ENCODE data around the gene CELSR1. TPM values are rescaled to one million over a fixed set of nuclear protein-coding genes. Genes with fewer than 3 reads are reported as not detected.

Gene CELSR1
- total RNA-seq, 4 donors from 2014 or later: 31.7 to 72.7 (median 54.1) TPM

DNA sequence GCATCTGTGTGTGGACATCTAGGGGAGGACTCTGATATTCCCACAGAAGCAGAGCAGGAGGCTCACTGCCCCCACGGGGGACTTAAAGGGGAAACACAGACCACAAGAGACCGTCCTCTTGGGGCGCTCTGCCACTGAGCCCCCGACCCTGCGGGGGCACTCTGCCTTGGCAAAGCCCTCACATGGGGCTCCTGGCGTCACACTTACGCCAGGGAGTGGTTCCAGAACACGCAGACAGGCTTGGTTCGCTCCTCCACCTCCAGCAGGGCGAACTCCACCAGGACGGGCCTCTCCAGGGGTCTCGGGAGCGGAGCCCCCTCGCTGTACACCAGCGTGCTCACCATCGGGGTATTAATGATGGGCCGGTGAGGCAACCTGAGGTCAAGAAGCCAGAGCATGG, 156.8 kb downstream of the CELSR1 start:
- intact Hi-C loops (cut with DNase I; ENCODE audit: low total_unique reads): no loop called here
- no peak overlapping the region for H3K4me3 ChIP-seq (ENCODE audit: low read depth, poor library complexity, severe bottlenecking)
- no peak for DNase-seq (ENCODE audit: low spot score in 2 of 2)
- TF ChIP-seq CTCF (IDR thresholded peaks at IDR 0.05) (no peak), POLR2A (IDR thresholded peaks at IDR 0.05) (no peak)
- 87 to 95% methylated on average over 11 to 17 of the region's 17 CpGs for WGBS, 2 donors

DNA sequence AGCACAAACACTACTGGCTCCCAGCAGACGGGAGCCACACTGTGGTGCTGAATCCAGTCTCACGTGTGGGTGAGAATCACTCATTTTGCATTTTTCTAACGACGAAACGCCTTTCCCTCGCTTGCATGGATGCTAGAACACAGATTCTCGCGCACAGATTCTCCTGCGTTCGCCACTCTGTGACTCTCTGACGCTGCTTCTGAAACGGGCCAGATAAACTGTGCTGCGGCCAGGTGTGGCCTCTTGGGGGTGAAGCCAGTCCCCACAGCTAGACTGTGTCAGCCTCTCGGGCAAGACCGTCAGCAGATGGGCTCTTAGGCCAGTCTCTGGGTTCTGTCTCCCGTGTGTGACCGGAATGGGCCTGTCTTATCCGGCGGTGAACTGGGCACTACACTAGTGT, 157.4 kb downstream of the CELSR1 start:
- TF ChIP-seq CTCF (IDR thresholded peaks at IDR 0.05): no peak
- TF ChIP-seq POLR2A (IDR thresholded peaks at IDR 0.05): no peak
- no peak overlapping the region for H3K4me3 ChIP-seq (ENCODE audit: low read depth, poor library complexity, severe bottlenecking)
- DNase-seq (ENCODE audit: low spot score in 2 of 2): no peak
- 89 to 91% methylated on average over 17 to 19 of the region's 19 CpGs for WGBS, 2 donors
- intact Hi-C loops (cut with DNase I; ENCODE audit: low total_unique reads): no loop called here

GRCh38 chr22:46379066-46379930, 158.1 kb downstream of the CELSR1 start:
- no peak overlapping the region for H3K4me3 ChIP-seq (ENCODE audit: low read depth, poor library complexity, severe bottlenecking)
- DNase-seq (ENCODE audit: low spot score in 2 of 2): no peak
- WGBS, 2 donors: 80 to 86% methylated on average over 29 of the region's 29 CpGs
- intact Hi-C loops (cut with DNase I; ENCODE audit: low total_unique reads): no loop called here
- TF ChIP-seq POLR2A (IDR thresholded peaks at IDR 0.05) (no peak), CTCF (IDR thresholded peaks at IDR 0.05) (no peak)

DNA sequence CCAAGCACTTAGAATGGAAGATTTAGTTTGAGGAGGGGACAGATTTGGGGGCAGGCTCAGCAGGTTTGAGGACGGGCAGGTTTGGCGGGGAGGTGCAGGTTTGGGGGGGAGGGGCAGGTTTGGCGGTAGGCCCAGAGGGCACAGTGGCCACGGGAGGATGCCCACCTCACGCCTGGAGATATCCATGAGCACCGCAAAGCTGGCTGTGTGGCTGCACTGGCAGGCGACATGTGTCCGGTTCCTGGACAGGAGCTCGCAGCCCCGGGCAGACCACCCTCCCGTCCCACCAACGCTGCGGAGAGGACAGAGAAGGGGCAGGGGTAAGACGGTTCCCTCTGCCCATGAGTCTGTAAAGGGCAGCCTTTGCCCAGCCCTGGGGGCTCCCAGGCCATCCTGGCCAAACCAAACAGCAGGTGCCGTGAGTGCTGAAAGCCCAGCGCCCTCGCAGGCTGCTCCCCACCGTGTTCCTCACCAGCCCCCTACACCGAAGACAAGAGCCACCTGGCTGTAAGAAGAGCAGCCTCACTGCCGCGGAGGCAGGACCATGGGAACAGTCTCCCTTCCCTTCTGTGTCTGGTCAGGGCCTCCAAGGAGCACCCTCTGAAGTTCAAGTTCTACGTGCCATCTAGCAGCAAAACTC, 158.9 kb downstream of the CELSR1 start:
- intact Hi-C loops (cut with DNase I; ENCODE audit: low total_unique reads): no loop called here
- DNase-seq (ENCODE audit: low spot score in 2 of 2): no peak
- H3K4me3 ChIP-seq (ENCODE audit: low read depth, poor library complexity, severe bottlenecking): no peak overlapping the region
- no peak for TF ChIP-seq CTCF (IDR thresholded peaks at IDR 0.05)
- TF ChIP-seq POLR2A (IDR thresholded peaks at IDR 0.05): no peak
- WGBS, 2 donors: 80 to 86% methylated on average over 18 to 22 of the region's 22 CpGs

- no peak for DNase-seq (ENCODE audit: low spot score in 2 of 2)
- WGBS, 2 donors: 78 to 83% methylated on average over 24 to 25 of the region's 27 CpGs
- intact Hi-C loops (cut with DNase I; ENCODE audit: low total_unique reads): no loop called here
- no peak overlapping the region for H3K4me3 ChIP-seq (ENCODE audit: low read depth, poor library complexity, severe bottlenecking)
- no peak for TF ChIP-seq CTCF (IDR thresholded peaks at IDR 0.05)
- TF ChIP-seq POLR2A (IDR thresholded peaks at IDR 0.05): no peak
These were observed 159.6 kb downstream of the CELSR1 start for GRCh38 chr22:46377525-46378425.

Measured in lower leg skin (tissue), 4 donors.